GM12875 (cell line): ENCODE data around the gene CHIC1.
"Not testable (repeated sequence)": the region's sequence is repeated elsewhere in the genome, so short reads cannot be mapped to it uniquely, and the experiment has no call there.

Experiments used
- H3K4me3 ChIP-seq: one replicate; pipeline ENCODE4 v1.5.1; 2011; ENCODE audit warnings: low read depth, low read length, control low read depth
- TF ChIP-seq, protein P1 (sequence below): IDR thresholded peaks from 2 replicates; pipeline ENCODE4 v1.5.1; 2011; ENCODE audit warnings: low read depth, mild to moderate bottlenecking, control low read depth, inconsistent platforms, low read length, moderate library complexity, borderline replicate concordance; ENCODE audit not compliant: insufficient read depth

The CHIC1 gene

DNA sequence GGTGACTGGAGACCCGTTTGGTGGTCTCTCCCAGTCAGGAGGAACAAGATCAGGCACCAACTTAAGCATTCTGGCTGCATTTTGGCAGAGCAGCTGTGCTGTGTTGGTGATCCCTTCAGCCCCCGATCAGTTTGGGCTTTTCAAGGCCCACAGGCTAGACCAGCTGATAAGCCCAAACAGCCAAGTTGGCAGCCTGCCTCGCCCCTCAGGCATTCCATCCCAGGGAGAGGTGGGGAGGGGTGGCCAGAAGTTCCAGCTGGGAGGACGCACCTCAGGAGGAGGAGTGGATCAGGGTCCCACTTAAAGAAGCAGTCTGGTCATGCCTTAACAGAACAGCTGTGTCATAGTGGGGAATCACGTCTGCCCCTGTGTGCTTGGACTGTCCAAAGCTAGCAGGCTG is 105.8 kb downstream of the CHIC1 start:
- H3K4me3 ChIP-seq, result no peak overlapping the region
- TF ChIP-seq, protein P1, sequence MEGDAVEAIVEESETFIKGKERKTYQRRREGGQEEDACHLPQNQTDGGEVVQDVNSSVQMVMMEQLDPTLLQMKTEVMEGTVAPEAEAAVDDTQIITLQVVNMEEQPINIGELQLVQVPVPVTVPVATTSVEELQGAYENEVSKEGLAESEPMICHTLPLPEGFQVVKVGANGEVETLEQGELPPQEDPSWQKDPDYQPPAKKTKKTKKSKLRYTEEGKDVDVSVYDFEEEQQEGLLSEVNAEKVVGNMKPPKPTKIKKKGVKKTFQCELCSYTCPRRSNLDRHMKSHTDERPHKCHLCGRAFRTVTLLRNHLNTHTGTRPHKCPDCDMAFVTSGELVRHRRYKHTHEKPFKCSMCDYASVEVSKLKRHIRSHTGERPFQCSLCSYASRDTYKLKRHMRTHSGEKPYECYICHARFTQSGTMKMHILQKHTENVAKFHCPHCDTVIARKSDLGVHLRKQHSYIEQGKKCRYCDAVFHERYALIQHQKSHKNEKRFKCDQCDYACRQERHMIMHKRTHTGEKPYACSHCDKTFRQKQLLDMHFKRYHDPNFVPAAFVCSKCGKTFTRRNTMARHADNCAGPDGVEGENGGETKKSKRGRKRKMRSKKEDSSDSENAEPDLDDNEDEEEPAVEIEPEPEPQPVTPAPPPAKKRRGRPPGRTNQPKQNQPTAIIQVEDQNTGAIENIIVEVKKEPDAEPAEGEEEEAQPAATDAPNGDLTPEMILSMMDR, result no peak

DNA sequence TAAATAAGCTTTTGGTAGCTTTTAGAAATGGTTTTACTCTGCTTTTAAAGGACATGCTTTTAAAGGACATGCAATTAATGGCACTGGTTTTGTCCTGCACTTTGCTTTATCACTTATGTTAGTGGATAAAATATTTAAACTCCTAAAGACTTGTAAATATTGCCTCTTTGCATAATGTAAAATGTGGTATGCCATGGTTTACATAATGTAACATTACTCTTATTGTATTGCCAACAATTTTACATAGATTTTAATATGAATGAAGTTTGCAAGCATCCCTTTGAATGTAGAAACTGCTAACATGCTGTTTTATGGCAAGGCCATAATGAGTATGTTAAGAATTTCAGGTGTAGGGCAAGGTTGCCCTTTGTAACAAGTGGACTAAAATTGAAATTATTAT is 118.4 kb downstream of the CHIC1 start:
- TF ChIP-seq, protein P1, result no peak
- H3K4me3 ChIP-seq, result no peak overlapping the region

DNA sequence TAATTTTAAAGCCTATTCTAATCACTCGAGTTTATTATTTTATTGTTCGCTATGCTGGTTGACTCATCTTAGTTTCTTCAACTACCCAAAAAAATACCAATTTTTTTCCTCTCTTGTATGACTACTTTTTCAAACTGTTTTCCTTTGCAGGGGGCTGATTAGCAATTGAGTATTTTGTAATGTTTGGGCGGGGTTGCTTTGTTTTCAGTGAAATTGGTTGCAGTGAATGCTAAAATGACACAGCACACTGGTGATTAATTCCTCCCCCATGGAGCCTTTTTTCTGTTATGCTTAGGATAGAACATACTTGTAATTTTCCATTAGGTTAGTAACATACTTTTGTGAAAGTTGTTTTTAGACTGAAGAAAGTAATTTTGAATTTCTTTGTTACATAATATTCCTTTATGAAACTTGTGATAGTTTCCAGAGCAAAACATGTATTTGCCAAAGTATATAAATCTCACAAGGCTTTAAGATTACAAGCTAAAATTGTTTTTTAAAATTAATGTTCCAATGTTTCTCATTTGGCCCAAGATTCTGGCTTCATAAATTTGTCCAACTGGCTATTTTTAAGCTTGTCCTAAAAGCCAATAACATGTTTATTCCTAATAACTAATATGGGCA is 120.4 kb downstream of the CHIC1 start:
- TF ChIP-seq, protein P1, result no peak
- H3K4me3 ChIP-seq, result no peak overlapping the region

DNA sequence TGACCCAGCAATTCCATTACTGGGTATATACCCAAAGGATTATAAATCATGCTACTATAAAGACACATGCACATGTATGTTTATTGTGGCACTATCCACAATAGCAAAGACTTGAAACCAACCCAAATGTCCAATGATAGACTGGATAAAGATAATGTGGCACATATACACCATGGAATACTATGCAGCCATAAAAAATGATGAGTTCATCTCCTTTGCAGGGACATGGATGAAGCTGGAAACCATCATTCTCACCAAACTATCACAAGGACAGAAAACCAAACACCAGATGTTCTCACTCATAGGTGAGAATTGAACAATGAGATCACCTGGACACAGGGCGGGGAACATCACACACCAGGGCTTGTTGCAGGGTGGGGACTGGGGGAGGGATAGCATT is 144.0 kb downstream of the CHIC1 start:
- H3K4me3 ChIP-seq, result not testable (repeated sequence)

DNA sequence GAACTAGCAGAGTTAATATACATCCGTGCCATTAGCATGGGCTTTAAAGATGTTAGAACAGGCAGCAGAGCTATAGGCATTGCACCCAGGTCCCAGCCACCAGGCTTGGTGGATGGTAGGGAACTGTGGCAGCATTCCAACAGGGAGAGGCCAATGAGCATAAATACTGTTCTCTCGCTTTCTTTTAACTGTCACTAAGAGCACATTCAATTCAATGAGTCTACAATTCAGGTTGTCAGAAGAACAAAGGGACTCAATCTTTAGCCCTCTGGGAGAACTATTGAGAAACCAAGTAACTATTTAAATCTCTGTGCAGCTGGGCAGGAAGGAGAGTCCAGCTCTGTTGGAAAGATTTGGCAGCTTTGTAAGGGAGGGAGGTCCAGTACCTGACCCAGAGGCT is 165.6 kb downstream of the CHIC1 start:
- TF ChIP-seq, protein P1, result no peak

More for the DNA sequence above, 165.6 kb downstream of the CHIC1 start:
- no peak overlapping the region for H3K4me3 ChIP-seq
